DOHH2 (cell line): ENCODE data around the gene EPB41L3.

Source experiments
- CTCF ChIP-seq: fragments of 200-600 bp; sonication (generic); IDR thresholded peaks from one replicate; pipeline ENCODE4 v1.5.1; 2014; ENCODE audit warnings: antibody characterized with exemption, mild to moderate bottlenecking, low read depth, low read length; ENCODE audit not compliant: poor library complexity, severe bottlenecking
- EZH2phosphoT487 ChIP-seq: fragments of 200-600 bp; sonication (generic); IDR thresholded peaks from 2 replicates; pipeline ENCODE4 v1.6.1; 2017; ENCODE audit warnings: borderline replicate concordance, mild to moderate bottlenecking, antibody characterized with exemption, low read length, moderate library complexity, mixed read lengths

- TF ChIP-seq CTCF (no peak), EZH2phosphoT487 (no peak)
These were observed 111.8 kb downstream of the EPB41L3 start for GRCh38 chr18:5431836-5432575.
